Measurements from ENCODE around the gene RASSF1. TPM values are rescaled to one million over a fixed set of nuclear protein-coding genes. Genes with fewer than 3 reads are reported as not detected.
A peak's percentile ranks its signal among the peaks of the same experiment; 100 is the strongest.

Gene RASSF1
- total and polyA plus RNA-seq, 4 donors, result 33.6 to 43.2 (median 41.9) TPM

DNA sequence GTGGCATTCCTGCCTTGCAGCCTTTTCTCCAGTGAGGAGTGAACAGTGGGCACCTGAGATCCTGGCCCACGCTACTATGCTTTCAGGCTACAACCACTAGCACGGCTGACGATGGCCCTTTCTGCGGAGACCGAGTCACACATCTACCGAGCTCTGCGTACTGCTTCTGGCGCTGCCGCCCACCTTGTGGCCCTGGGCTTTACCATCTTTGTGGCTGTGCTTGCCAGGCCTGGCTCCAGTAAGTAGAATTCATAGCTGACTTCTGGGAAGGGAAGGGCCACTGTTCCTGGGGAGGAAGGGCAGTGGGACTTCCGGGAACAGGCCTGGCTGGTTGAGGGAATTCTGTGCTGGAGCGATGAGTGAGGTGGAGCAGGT is 10.7 kb upstream of the RASSF1 start:
- Histone ChIP-seq H3K36me3 (ENCODE audit: control insufficient read depth in 1 of 2, insufficient read depth in 2 of 2, low read length in 1 of 2) (peaks cover 0 to 5% of the 10 kb centered on the region in 2 donors), H3K27ac (ENCODE audit: low read depth in 1 of 2, low read length in 2 of 2) (peak overlapping the region in 1 of 2 donors; percentile 10), H3K4me1 (ENCODE audit: control insufficient read depth in 1 of 2, insufficient read depth in 2 of 2, low read length in 2 of 2) (no peaks in the 10 kb centered on the region), H3K4me3 (ENCODE audit: low read length in 2 of 2) (no peak overlapping the region), H3K27me3 (ENCODE audit: control insufficient read depth in 1 of 2, insufficient read depth in 2 of 2, low read length in 1 of 2) (no peaks in the 10 kb centered on the region), H3K9me3 (ENCODE audit: control insufficient read depth, low read length) (no peaks in the 10 kb centered on the region)
- ATAC-seq (ENCODE audit: low FRiP score) (no peak), DNase-seq (no peak)
- intact Hi-C loops (cut with DNase I), result loop anchor here in 1 of 2 donors (5.0 to 10.0 kb wide), 2 partner anchors 261 to 1043 kb away; partner anchors contain the start of genes CISH and RBM15B
- 25 to 26% methylated on average over 11 of the region's 11 CpGs for WGBS, 2 donors

DNA sequence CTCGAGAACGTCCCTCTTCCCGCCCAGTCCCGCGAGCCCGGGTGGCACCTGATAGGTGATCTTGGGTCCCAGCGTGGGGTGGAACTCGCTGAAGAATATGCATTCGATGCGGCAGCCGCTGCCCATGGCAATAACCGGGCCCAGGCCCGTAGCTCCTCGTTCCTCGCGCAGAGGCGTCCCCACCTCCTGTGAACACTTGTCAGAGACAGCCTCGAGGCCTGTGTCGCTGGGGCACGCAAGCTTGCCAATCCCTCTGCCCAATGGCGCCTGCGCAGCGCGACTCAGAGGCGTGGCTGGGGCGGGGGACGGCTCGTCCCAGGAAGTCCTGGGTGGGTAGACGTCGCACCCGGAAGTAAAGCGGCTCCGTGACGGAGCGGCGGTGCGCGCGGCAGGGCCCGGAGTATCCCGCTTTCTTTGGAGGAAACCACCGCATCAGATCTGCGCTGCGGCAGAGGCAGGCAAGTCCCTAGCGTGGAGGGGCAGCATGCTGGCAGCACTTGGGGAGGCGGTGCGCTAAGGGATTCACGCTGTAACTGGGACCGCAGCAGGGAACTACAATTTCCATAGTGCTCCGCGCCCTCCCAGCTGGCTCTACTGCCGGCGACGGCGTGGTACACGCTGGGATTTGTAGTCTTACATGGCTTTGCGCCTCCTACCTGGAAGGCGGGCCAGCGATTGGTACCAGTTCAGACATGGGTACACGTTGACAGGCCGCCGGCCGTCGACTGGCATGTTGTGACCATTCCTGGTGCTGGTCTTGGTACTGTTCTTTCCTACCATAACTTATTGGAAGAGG is 10.1 kb upstream of the RASSF1 start, which contains the start of the genes CYB561D2 and NPRL2:
CYB561D2 (plus strand) TSS at position 336 of the 796 bp plus-strand sequence. CDS start 572 bp downstream, outside the sequence.
NPRL2 (minus strand) TSS at position 249 of the 796 bp plus-strand sequence; CDS start at position 126, 123 bp downstream.
- Histone ChIP-seq H3K27me3 (ENCODE audit: control insufficient read depth in 1 of 2, insufficient read depth in 2 of 2, low read length in 1 of 2) (no peaks in the 10 kb centered on the region), H3K4me1 (ENCODE audit: control insufficient read depth in 1 of 2, insufficient read depth in 2 of 2, low read length in 2 of 2) (no peaks in the 10 kb centered on the region), H3K4me3 (ENCODE audit: low read length in 2 of 2) (peak within 1 kb of the TSS; percentile 15 to 51), H3K9me3 (ENCODE audit: control insufficient read depth, low read length) (no peaks in the 10 kb centered on the region), H3K27ac (ENCODE audit: low read depth in 1 of 2, low read length in 2 of 2) (peak within 1 kb of the TSS in 1 of 2 donors; percentile 75), H3K36me3 (ENCODE audit: control insufficient read depth in 1 of 2, insufficient read depth in 2 of 2, low read length in 1 of 2) (peaks cover 0 to 5% of the 10 kb centered on the region in 2 donors)
- ATAC-seq (ENCODE audit: low FRiP score) (peak; percentile 95), DNase-seq (peak; percentile 99)
- intact Hi-C loops (cut with DNase I), result loop anchor here in 1 of 2 donors (5.0 to 10.0 kb wide), 2 partner anchors 262 to 1044 kb away; partner anchors contain the start of genes CISH and RBM15B
- WGBS, 2 donors, result 0% methylated on average over 64 of the region's 64 CpGs

DNA sequence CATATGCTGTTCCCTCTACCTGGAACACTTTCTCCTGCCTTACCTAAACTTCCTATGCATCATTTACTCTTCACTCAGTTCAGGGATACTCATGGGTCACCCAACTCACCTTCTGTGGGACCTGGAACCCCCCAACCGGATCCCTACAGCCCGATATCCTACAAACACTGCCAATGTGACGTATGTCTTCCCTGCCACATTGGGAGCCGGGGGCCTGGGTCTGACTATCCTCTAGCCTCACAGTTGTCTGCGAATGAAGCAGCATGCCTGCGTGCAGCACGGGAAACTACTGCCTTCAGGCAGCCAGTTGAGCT is 9.5 kb upstream of the RASSF1 start:
- Histone ChIP-seq H3K27ac (ENCODE audit: low read depth in 1 of 2, low read length in 2 of 2) (peak overlapping the region in 1 of 2 donors; percentile 69), H3K9me3 (ENCODE audit: control insufficient read depth, low read length) (no peaks in the 10 kb centered on the region)

DNA sequence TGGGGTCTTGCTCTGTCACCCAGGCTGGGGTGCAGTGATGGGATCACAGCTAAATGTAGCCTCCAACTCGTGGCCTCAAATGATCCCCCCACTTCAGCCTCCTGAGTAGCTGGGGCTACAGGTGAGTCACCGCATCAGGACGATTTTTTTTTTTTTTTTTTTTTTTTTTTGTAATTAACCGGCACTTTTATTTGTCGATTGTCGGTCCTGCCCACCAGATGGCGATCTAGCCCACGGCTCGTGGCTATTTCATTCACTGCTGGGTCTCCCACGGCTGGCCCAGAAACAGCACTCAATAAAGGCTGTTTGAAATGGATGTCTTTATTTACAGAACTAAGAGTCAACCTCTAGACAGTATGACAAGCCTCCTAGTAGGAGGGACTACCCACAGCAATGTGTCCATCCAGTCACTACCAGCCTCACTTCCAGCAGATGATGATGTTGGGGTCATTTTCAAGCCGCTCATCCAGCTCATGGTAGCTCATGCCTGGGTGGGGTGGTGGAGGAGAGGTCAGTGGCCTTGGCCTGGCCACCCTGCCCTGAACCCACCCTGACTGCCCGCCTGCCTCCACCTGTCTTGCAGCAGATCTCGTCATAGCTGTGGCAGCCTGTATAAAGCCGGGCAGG is 6.7 kb upstream of the RASSF1 start:
- no peak for ATAC-seq (ENCODE audit: low FRiP score)
- H3K27ac ChIP-seq (ENCODE audit: low read depth in 1 of 2, low read length in 2 of 2), result no peak overlapping the region
- WGBS, 2 donors, result 26% methylated on average over 14 of the region's 14 CpGs
- intact Hi-C loops (cut with DNase I), result loop anchor here in 1 of 2 donors (5.0 kb wide), 1 partner anchor 195 kb away; no protein-coding TSS in a partner anchor
- H3K36me3 ChIP-seq (ENCODE audit: control insufficient read depth in 1 of 2, insufficient read depth in 2 of 2, low read length in 1 of 2), result no peaks in the 10 kb centered on the region
- no peaks in the 10 kb centered on the region for H3K4me1 ChIP-seq (ENCODE audit: control insufficient read depth in 1 of 2, insufficient read depth in 2 of 2, low read length in 2 of 2)
- peak; percentile 83 to 90 for DNase-seq
- H3K27me3 ChIP-seq (ENCODE audit: control insufficient read depth in 1 of 2, insufficient read depth in 2 of 2, low read length in 1 of 2), result no peaks in the 10 kb centered on the region
- H3K4me3 ChIP-seq (ENCODE audit: low read length in 2 of 2), result no peak overlapping the region
- no peaks in the 10 kb centered on the region for H3K9me3 ChIP-seq (ENCODE audit: control insufficient read depth, low read length)

More for the DNA sequence above, 9.5 kb upstream of the RASSF1 start:
- DNase-seq (no peak), ATAC-seq (ENCODE audit: low FRiP score) (no peak)
- intact Hi-C loops (cut with DNase I), result loop anchor here in 1 of 2 donors (5.0 to 10.0 kb wide), 2 partner anchors 262 to 1045 kb away; partner anchors contain the start of genes CISH and RBM15B
- Histone ChIP-seq H3K27me3 (ENCODE audit: control insufficient read depth in 1 of 2, insufficient read depth in 2 of 2, low read length in 1 of 2) (no peaks in the 10 kb centered on the region), H3K36me3 (ENCODE audit: control insufficient read depth in 1 of 2, insufficient read depth in 2 of 2, low read length in 1 of 2) (peaks cover 0 to 5% of the 10 kb centered on the region in 2 donors), H3K4me3 (ENCODE audit: low read length in 2 of 2) (peak overlapping the region; percentile 8 to 51), H3K4me1 (ENCODE audit: control insufficient read depth in 1 of 2, insufficient read depth in 2 of 2, low read length in 2 of 2) (no peaks in the 10 kb centered on the region)
- WGBS, 2 donors, result 1% methylated on average over 7 of the region's 7 CpGs

DNA sequence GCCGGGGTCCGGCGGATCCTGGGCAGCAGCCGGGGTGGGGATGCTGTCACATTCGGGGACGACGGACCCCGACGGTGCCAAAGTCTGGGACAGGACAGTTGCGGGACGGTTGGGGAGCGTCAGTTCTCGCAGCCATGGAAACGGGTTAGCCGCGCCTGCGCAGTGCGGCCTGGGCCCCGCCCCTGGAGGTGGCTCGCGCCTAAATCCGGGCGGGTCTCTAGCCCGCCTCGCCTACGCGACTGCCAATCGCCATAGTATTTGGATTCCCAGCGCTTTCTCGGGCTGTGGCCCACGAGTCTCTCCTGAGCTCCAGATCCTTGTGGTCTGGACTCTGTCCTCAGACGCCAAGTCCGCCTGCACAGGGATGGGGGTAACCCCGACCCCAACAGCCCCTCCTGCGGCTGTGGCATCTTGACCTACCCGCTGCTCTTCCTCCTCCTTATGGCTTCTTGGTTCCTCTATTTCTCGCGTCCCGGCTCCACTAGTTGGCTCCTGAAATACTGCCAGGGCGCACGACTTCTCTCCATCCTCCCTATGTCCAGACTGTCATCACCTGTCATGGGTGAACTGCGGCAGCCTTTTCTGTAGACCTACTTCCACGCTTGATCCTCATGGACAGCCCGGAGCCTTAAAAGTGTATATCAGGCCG is 5.1 kb upstream of the RASSF1 start, which contains the start of gene ZMYND10:
ZMYND10 (minus strand) TSS at position 147 of the 649 bp plus-strand sequence. CDS start 153 bp downstream, outside the sequence.
- H3K4me1 ChIP-seq (ENCODE audit: control insufficient read depth in 1 of 2, insufficient read depth in 2 of 2, low read length in 2 of 2), result no peaks in the 10 kb centered on the region
- intact Hi-C loops (cut with DNase I), result loop anchor here in 1 of 2 donors (5.0 kb wide), 1 partner anchor 197 kb away; no protein-coding TSS in a partner anchor
- no peaks in the 10 kb centered on the region for H3K27me3 ChIP-seq (ENCODE audit: control insufficient read depth in 1 of 2, insufficient read depth in 2 of 2, low read length in 1 of 2)
- 7 to 9% methylated on average over 45 of the region's 45 CpGs for WGBS, 2 donors
- peak; percentile 84 to 94 for DNase-seq
- no peak within 1 kb of the TSS for H3K4me3 ChIP-seq (ENCODE audit: low read length in 2 of 2)
- peak; percentile 28 for ATAC-seq (ENCODE audit: low FRiP score)
- H3K9me3 ChIP-seq (ENCODE audit: control insufficient read depth, low read length), result no peaks in the 10 kb centered on the region
- H3K36me3 ChIP-seq (ENCODE audit: control insufficient read depth in 1 of 2, insufficient read depth in 2 of 2, low read length in 1 of 2), result no peaks in the 10 kb centered on the region
- H3K27ac ChIP-seq (ENCODE audit: low read depth in 1 of 2, low read length in 2 of 2), result no peak within 1 kb of the TSS

DNA sequence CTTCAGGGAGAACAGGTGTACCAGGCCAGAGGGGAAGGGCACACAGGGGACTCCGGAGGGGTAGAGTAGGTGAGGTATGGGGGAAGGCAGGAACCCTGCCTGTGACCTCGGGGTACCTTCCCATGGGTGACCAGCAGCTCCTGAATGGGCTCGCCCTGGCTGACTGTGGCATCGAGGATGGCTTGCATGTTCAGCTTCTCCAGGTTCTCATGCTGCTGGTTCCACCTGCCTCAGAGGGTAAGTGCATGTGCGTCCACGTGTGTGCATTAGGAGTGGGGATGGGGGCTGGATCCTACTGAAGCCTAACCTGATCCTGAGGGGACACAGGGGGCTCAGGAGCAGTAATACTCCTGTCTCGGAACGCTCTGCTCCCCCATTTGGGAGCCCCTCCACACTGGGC is 4.4 kb upstream of the RASSF1 start:
- no peaks in the 10 kb centered on the region for H3K36me3 ChIP-seq (ENCODE audit: control insufficient read depth in 1 of 2, insufficient read depth in 2 of 2, low read length in 1 of 2)
- 66 to 71% methylated on average over 8 of the region's 8 CpGs for WGBS, 2 donors
- H3K9me3 ChIP-seq (ENCODE audit: control insufficient read depth, low read length), result no peaks in the 10 kb centered on the region
- H3K27me3 ChIP-seq (ENCODE audit: control insufficient read depth in 1 of 2, insufficient read depth in 2 of 2, low read length in 1 of 2), result no peaks in the 10 kb centered on the region
- ATAC-seq (ENCODE audit: low FRiP score), result no peak
- intact Hi-C loops (cut with DNase I), result loop anchor here in 1 of 2 donors (5.0 kb wide), 1 partner anchor 197 kb away; no protein-coding TSS in a partner anchor
- no peak for DNase-seq
- H3K4me1 ChIP-seq (ENCODE audit: control insufficient read depth in 1 of 2, insufficient read depth in 2 of 2, low read length in 2 of 2), result no peaks in the 10 kb centered on the region
- H3K27ac ChIP-seq (ENCODE audit: low read depth in 1 of 2, low read length in 2 of 2), result no peak overlapping the region
- no peak overlapping the region for H3K4me3 ChIP-seq (ENCODE audit: low read length in 2 of 2)

DNA sequence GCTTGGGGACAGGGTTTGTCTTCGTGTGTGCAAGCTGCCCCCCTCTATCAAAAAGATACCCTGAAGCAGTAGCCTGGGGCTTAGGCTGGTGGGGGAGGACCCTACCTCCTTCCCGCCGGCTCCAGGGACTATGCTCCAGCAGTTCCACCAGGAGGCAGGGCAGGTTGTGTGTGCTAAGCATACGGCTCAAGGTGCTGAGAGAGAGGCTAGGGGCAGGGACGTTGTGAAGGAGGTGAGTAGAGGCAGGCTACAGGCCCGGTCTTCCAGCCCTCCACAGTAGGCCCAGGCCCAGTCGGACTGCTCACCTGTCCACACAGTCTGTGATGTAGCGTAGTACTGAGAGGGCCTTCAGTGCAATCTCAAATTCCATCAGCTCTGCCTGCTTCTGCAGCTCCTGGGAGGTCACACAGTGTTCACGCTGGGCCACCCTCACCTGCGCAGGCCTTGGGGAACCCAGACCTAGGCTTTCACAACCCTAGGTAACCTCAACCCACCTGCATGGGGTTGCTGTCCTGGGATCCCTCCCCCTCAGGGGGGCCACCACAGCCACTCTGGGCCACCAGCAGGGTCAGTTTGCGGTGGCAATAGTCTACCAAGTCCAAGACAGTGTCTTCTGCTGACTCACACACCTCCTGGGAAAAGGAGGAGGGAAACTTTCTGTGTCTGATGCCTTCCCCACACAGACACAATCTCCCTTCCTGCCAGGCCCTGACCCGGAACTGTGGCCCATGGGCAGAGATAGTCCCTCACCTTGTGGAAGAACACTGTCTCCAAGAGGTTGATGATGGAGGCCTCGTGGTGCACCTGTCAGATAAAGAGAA is 2.4 kb upstream of the RASSF1 start:
- H3K9me3 ChIP-seq (ENCODE audit: control insufficient read depth, low read length), result no peaks in the 10 kb centered on the region
- H3K4me3 ChIP-seq (ENCODE audit: low read length in 2 of 2), result no peak overlapping the region
- no peak for ATAC-seq (ENCODE audit: low FRiP score)
- intact Hi-C loops (cut with DNase I), result no loop called here
- DNase-seq, result no peak
- WGBS, 2 donors, result 84 to 86% methylated on average over 13 of the region's 13 CpGs
- H3K36me3 ChIP-seq (ENCODE audit: control insufficient read depth in 1 of 2, insufficient read depth in 2 of 2, low read length in 1 of 2), result no peaks in the 10 kb centered on the region
- no peak overlapping the region for H3K27ac ChIP-seq (ENCODE audit: low read depth in 1 of 2, low read length in 2 of 2)
- H3K4me1 ChIP-seq (ENCODE audit: control insufficient read depth in 1 of 2, insufficient read depth in 2 of 2, low read length in 2 of 2), result no peaks in the 10 kb centered on the region
- H3K27me3 ChIP-seq (ENCODE audit: control insufficient read depth in 1 of 2, insufficient read depth in 2 of 2, low read length in 1 of 2), result no peaks in the 10 kb centered on the region

Data from aorta (tissue), 5 donors.